C4-2B (cell line): ENCODE data around the gene TRIM71.

Experiments used
- ZFX ChIP-seq: fragments of 450-650 bp; IDR thresholded peaks from 2 replicates; pipeline ENCODE4 v1.6.1; 2017
- TF ChIP-seq, protein P1 (sequence below): fragments of 450-650 bp; conservative IDR thresholded peaks from 2 replicates; pipeline ENCODE4 v1.5.1; 2017; ENCODE audit warnings: mild to moderate bottlenecking

- TF ChIP-seq, protein P1, sequence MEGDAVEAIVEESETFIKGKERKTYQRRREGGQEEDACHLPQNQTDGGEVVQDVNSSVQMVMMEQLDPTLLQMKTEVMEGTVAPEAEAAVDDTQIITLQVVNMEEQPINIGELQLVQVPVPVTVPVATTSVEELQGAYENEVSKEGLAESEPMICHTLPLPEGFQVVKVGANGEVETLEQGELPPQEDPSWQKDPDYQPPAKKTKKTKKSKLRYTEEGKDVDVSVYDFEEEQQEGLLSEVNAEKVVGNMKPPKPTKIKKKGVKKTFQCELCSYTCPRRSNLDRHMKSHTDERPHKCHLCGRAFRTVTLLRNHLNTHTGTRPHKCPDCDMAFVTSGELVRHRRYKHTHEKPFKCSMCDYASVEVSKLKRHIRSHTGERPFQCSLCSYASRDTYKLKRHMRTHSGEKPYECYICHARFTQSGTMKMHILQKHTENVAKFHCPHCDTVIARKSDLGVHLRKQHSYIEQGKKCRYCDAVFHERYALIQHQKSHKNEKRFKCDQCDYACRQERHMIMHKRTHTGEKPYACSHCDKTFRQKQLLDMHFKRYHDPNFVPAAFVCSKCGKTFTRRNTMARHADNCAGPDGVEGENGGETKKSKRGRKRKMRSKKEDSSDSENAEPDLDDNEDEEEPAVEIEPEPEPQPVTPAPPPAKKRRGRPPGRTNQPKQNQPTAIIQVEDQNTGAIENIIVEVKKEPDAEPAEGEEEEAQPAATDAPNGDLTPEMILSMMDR, result no peak
- no peak for TF ChIP-seq ZFX
Measured at GRCh38 chr3:32814361-32814760, 3.4 kb upstream of the TRIM71 start.
